HTR-8/SVneo (cell line): ENCODE measurements around the gene KCNH8.

Experiments used
- DNase-seq: peaks from one replicate; pipeline ENCODE4 v3.0.0; 2011; ENCODE audit warnings: low spot score, mixed read lengths; ENCODE audit not compliant: insufficient read length
- FAIRE-seq: peaks from 2 replicates; lab custom pipeline; 2011; peaks lifted over from hg19 to GRCh38; lab: Jason Lieb, UNC

Gene KCNH8

GRCh38 chr3:19346759-19347158 is 198.4 kb downstream of the KCNH8 start:
- FAIRE-seq (no peak), DNase-seq (no peak)

- FAIRE-seq (no peak), DNase-seq (no peak)
Measured at GRCh38 chr3:19347671-19348070, 199.4 kb downstream of the KCNH8 start.

- DNase-seq (no peak), FAIRE-seq (no peak)
Measured at GRCh38 chr3:19348500-19348899, 200.2 kb downstream of the KCNH8 start.

DNA sequence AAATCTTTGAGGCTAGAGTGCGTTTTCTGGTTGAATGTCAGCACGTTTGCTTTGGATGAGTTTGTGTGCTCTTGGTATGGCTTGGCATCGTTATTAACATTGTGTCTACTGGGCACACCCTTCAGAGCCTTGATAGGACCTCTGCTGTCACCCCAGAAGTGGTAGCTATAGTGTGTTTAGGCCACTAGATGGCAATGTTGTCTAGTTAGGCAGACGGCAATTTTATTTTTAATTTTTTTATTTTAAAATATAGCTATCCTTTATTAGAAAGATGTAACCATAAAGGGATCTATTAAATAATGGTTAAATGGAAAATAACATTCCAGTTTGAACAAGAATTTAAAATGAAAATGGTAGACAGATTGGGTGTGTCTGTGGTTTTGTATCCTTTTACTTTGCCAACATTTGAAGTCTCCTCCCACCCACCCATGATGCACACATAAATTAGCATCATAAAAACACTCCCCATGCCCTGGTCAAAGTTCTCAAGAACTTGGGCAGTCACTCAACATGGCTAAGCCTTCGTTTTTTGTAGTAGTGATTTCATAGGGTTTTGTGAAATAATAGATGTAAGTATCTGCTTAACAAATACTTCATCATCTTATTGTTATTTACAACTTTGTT is 200.7 kb downstream of the KCNH8 start:
- FAIRE-seq (no peak), DNase-seq (no peak)

- DNase-seq: no peak
- FAIRE-seq: no peak
Measured at GRCh38 chr3:19357947-19358346, 209.6 kb downstream of the KCNH8 start.

- FAIRE-seq: no peak
- DNase-seq: no peak
Measured at GRCh38 chr3:19363071-19363470, 214.8 kb downstream of the KCNH8 start.

- no peak for FAIRE-seq
- no peak for DNase-seq
Measured at GRCh38 chr3:19364148-19364547, 215.8 kb downstream of the KCNH8 start.

GRCh38 chr3:19365471-19365870 is 217.2 kb downstream of the KCNH8 start:
- no peak for FAIRE-seq
- DNase-seq: no peak

- no peak for FAIRE-seq
- DNase-seq: no peak
Measured at GRCh38 chr3:19384868-19385267, 236.6 kb downstream of the KCNH8 start.

- FAIRE-seq (no peak), DNase-seq (no peak)
Measured at GRCh38 chr3:19392150-19392549, 243.8 kb downstream of the KCNH8 start.

DNA sequence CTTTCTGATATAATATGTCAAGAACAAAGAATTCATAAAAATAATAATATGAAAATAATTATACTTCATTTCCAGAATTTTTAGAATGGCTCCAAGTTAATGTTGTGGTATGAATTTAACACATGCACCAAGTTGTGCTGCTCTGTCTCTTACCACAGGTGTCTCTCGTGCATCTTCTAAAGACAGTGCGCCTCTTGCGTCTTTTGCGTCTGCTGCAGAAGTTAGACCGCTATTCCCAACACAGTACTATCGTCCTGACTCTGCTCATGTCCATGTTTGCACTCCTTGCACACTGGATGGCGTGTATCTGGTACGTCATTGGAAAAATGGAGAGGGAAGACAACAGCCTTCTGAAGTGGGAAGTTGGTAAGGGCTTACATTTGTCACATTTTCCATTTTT is 246.6 kb downstream of the KCNH8 start:
- no peak for FAIRE-seq
- DNase-seq: no peak

DNA sequence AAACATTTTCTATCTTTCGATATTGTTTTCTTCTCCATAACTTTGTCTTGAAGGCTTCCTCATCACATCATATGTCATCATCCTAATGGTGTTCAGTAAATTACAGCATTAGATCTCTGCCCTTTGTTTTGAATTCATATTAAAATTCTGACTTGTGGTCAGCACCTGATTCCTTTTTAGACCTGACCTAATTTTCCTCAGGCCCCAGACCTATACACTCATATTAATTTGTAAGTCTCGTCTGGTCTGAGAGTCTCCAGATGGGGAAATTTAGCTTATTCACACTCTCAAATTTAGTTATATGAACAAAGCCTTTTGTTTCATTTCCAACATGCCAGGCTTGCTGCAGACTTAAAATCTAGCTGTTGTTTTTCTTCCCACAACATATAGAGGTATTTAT is 248.4 kb downstream of the KCNH8 start:
- no peak for FAIRE-seq
- no peak for DNase-seq

- DNase-seq (no peak), FAIRE-seq (no peak)
Measured at GRCh38 chr3:19399356-19399755, 251.0 kb downstream of the KCNH8 start.

GRCh38 chr3:19399836-19400235 is 251.5 kb downstream of the KCNH8 start:
- DNase-seq (no peak), FAIRE-seq (no peak)

DNA sequence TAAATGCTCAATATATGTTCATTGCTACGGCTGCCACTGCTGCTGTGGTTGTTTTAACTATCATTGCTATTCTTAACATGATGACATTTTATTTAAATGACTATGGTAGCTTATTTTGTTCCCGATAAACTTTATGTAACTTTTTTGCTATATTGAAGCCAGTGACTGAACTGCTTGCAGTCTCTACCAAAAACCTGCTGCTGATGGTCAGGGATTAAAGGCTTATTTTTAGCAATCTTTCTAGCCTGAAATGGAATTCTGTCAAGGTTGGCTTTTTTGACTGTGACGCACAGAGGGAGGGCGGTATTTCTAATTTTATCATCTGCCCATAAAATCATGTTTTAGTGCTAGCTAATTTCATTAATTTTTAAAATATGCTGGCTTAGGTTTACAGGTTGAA is 271.8 kb downstream of the KCNH8 start:
- FAIRE-seq (no peak), DNase-seq (no peak)

DNA sequence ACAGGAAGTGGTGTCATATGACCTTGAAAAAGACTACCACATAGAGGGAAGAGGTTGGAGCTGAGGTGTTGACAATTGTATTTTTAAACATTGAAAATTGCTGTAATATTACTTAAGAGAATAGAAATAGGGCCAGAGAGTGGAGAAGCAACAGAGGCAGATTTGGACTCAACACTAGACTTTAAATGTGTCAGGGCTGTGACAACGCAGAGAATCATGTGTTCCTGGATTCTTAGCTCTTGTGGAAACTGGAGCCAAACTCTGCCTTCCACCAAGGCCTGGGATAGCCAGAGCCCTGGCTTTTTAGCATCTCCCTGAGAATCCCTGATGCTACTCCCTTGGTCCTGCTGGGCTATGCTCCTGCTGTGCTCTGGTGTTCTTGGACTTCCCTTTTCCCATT is 277.5 kb downstream of the KCNH8 start:
- no peak for FAIRE-seq
- DNase-seq: no peak

- DNase-seq: no peak
- FAIRE-seq: no peak
Measured at GRCh38 chr3:19427422-19428149, 279.3 kb downstream of the KCNH8 start.

GRCh38 chr3:19428729-19429128 is 280.4 kb downstream of the KCNH8 start:
- no peak for DNase-seq
- FAIRE-seq: no peak

- DNase-seq (no peak), FAIRE-seq (no peak)
Measured at GRCh38 chr3:19432669-19433068, 284.4 kb downstream of the KCNH8 start.

GRCh38 chr3:19436746-19437145 is 288.4 kb downstream of the KCNH8 start:
- DNase-seq (no peak), FAIRE-seq (no peak)

GRCh38 chr3:19439944-19440343 is 291.6 kb downstream of the KCNH8 start:
- FAIRE-seq: no peak
- DNase-seq: no peak

DNA sequence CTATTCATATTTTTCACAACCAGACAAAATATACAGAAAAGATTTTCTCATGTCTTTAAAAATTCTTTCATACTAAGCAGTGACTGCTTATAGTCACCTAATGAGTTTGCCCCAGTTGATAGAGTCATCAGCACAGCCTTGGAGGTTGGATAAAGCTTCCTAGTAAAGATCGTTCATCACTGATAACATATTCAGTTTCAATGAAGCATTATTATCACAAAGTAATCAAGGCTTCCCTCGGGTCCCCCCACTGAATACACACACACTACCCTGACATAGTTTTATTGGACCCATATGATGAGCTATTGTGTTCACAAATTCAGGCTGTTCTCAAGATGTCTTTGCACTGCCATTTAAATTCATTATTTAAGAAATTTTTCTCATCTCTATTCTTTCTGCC is 297.8 kb downstream of the KCNH8 start:
- no peak for FAIRE-seq
- no peak for DNase-seq
